Parathyroid adenoma (tissue), 2 donors: ENCODE measurements around the gene TUBG1.

Experiments used
- H2AFZ ChIP-seq: fragments of 300-600 bp; sonication (generic); one replicate; pipeline ENCODE4 v1.7.0; 2017; ENCODE audit warnings: antibody characterized with exemption, mild to moderate bottlenecking
- H3K27ac ChIP-seq: fragments of 300-600 bp; sonication (generic); one replicate; pipeline ENCODE4 v1.7.0; 2017
- H3K27me3 ChIP-seq: fragments of 300-600 bp; sonication (generic); one replicate; pipeline ENCODE4 v1.7.0; 2017; ENCODE audit warnings: low read length; ENCODE audit not compliant: control insufficient read depth, insufficient read depth
- H3K36me3 ChIP-seq: fragments of 300-600 bp; sonication (generic); one replicate; pipeline ENCODE4 v1.7.0; 2017; ENCODE audit warnings: low read length; ENCODE audit not compliant: control insufficient read depth, insufficient read depth
- H3K4me1 ChIP-seq: fragments of 300-600 bp; sonication (generic); one replicate; pipeline ENCODE4 v1.7.0; 2017; ENCODE audit warnings: control low read depth
- H3K4me2 ChIP-seq: fragments of 300-600 bp; sonication (generic); one replicate; pipeline ENCODE4 v1.7.0; 2017; ENCODE audit warnings: low read length
- H3K4me3 ChIP-seq: fragments of 300-600 bp; sonication (generic); one replicate; pipeline ENCODE4 v1.7.0; 2017; ENCODE audit warnings: low read depth, low read length
- H3K79me2 ChIP-seq: fragments of 300-600 bp; sonication (generic); one replicate; pipeline ENCODE4 v1.7.0; 2017; ENCODE audit warnings: control low read depth
- H3K9ac ChIP-seq: fragments of 300-600 bp; sonication (generic); one replicate; pipeline ENCODE4 v1.7.0; 2017; ENCODE audit warnings: mild to moderate bottlenecking
- H3K9me3 ChIP-seq: fragments of 300-600 bp; sonication (generic); one replicate; pipeline ENCODE4 v1.7.0; 2017; ENCODE audit warnings: low read length; ENCODE audit not compliant: control insufficient read depth
- TF ChIP-seq, protein P1 (sequence below): fragments of 300-600 bp; sonication (generic); IDR thresholded peaks from one replicate; pipeline ENCODE4 v1.7.0; 2017; ENCODE audit warnings: antibody characterized with exemption, mild to moderate bottlenecking
- donor health status: primary hyperparathyroidism.

TUBG1 gene

DNA sequence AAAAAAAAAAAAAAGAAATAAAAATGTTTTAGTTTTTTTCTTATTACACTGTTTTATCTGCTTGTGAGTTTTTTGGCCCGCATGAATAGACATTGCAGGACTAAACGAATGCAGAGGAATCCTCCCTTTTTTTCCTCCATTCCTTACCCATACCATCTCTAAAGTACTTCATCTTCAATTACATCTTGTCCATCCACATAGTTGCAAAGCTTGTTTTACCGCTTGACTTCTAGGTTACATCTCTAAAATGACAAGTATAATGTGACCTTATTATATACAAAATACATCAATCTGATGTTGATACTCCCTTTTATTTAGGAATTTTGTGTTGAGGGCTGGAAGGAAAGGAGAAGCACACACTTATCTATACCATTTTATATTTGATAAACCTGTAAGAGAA is 13.1 kb upstream of the TUBG1 start:
- H3K4me1 ChIP-seq = no peaks in the 10 kb centered on the region
- H3K36me3 ChIP-seq = no peaks in the 10 kb centered on the region
- H2AFZ ChIP-seq = no peak overlapping the region
- peaks cover 62% of the 10 kb centered on the region for H3K79me2 ChIP-seq
- H3K4me3 ChIP-seq = no peak overlapping the region
- H3K4me2 ChIP-seq = no peak overlapping the region
- H3K27me3 ChIP-seq = no peaks in the 10 kb centered on the region
- H3K9ac ChIP-seq = no peak overlapping the region
- no peak overlapping the region for H3K27ac ChIP-seq
- no peaks in the 10 kb centered on the region for H3K9me3 ChIP-seq
- TF ChIP-seq, protein P1, sequence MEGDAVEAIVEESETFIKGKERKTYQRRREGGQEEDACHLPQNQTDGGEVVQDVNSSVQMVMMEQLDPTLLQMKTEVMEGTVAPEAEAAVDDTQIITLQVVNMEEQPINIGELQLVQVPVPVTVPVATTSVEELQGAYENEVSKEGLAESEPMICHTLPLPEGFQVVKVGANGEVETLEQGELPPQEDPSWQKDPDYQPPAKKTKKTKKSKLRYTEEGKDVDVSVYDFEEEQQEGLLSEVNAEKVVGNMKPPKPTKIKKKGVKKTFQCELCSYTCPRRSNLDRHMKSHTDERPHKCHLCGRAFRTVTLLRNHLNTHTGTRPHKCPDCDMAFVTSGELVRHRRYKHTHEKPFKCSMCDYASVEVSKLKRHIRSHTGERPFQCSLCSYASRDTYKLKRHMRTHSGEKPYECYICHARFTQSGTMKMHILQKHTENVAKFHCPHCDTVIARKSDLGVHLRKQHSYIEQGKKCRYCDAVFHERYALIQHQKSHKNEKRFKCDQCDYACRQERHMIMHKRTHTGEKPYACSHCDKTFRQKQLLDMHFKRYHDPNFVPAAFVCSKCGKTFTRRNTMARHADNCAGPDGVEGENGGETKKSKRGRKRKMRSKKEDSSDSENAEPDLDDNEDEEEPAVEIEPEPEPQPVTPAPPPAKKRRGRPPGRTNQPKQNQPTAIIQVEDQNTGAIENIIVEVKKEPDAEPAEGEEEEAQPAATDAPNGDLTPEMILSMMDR = no peak

GRCh38 chr17:42598905-42599304 is 10.6 kb upstream of the TUBG1 start:
- TF ChIP-seq, protein P1 = no peak
- H3K9ac ChIP-seq = no peak overlapping the region
- no peak overlapping the region for H3K27ac ChIP-seq

GRCh38 chr17:42603318-42603717 is 6.2 kb upstream of the TUBG1 start:
- no peak overlapping the region for H3K4me3 ChIP-seq
- H3K79me2 ChIP-seq = peaks cover 65% of the 10 kb centered on the region
- no peak overlapping the region for H3K9ac ChIP-seq
- H3K27me3 ChIP-seq = no peaks in the 10 kb centered on the region
- no peaks in the 10 kb centered on the region for H3K9me3 ChIP-seq
- no peak overlapping the region for H3K4me2 ChIP-seq
- H2AFZ ChIP-seq = no peak overlapping the region
- TF ChIP-seq, protein P1 = no peak
- peaks cover 3% of the 10 kb centered on the region for H3K4me1 ChIP-seq
- no peaks in the 10 kb centered on the region for H3K36me3 ChIP-seq
- H3K27ac ChIP-seq = no peak overlapping the region

More at GRCh38 chr17:42598905-42599304, 10.6 kb upstream of the TUBG1 start:
- H3K79me2 ChIP-seq = peaks cover 56% of the 10 kb centered on the region
- H3K4me1 ChIP-seq = no peaks in the 10 kb centered on the region
- H3K27me3 ChIP-seq = no peaks in the 10 kb centered on the region
- no peaks in the 10 kb centered on the region for H3K9me3 ChIP-seq
- H3K4me2 ChIP-seq = no peak overlapping the region
- H3K36me3 ChIP-seq = no peaks in the 10 kb centered on the region
- no peak overlapping the region for H3K4me3 ChIP-seq
- no peak overlapping the region for H2AFZ ChIP-seq

GRCh38 chr17:42607769-42608168 is 1.7 kb upstream of the TUBG1 start:
- TF ChIP-seq, protein P1 = no peak
- no peak overlapping the region for H3K9ac ChIP-seq
- peaks cover 3% of the 10 kb centered on the region for H3K4me1 ChIP-seq
- peak overlapping the region; percentile 97 for H3K4me2 ChIP-seq
- H3K36me3 ChIP-seq = no peaks in the 10 kb centered on the region
- peaks cover 28% of the 10 kb centered on the region for H3K79me2 ChIP-seq
- H3K27me3 ChIP-seq = no peaks in the 10 kb centered on the region
- H3K9me3 ChIP-seq = no peaks in the 10 kb centered on the region
- H3K4me3 ChIP-seq = peak overlapping the region; percentile 98
- no peak overlapping the region for H2AFZ ChIP-seq
- H3K27ac ChIP-seq = no peak overlapping the region
